GM19193 (cell line): ENCODE measurements around the gene ZC3H13.

ENCODE experiments used
- POLR2A ChIP-seq: IDR thresholded peaks from 4 replicates; pipeline ENCODE4 v1.6.1; 2011; ENCODE audit not compliant: insufficient read depth, insufficient read length; ENCODE audit errors: extremely low read depth

The ZC3H13 gene

GRCh38 chr13:45909089-45909488, 143.5 kb downstream of the ZC3H13 start:
- TF ChIP-seq POLR2A, result no peak

DNA sequence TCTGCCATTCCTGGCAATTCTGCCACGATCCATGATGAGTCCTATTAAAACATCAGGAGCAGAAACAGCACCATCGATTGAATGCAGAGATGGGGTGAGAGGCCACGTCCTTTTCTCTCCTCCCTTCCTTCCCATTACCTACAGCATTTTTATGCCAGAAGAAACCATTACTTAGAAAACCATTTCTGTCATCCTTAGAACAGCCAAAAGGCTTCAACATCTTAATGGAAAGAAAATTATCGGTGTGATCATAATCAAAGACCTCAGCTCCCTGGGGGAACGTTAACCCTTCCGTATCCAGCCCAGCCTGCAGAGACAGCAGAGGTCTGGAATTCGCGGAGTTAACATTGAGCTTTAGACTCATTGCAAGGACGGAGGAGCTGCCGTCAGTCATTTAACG, 145.0 kb downstream of the ZC3H13 start:
- no peak for TF ChIP-seq POLR2A
